HG03108 (cell line): ENCODE measurements around the gene SYT15B.
"Not testable (repeated sequence)": the region's sequence is repeated elsewhere in the genome, so short reads cannot be mapped to it uniquely, and the experiment has no call there.

Source experiments
- ATAC-seq: cut with Tn5 transposase; IDR thresholded peaks from one replicate; pipeline ENCODE4 v1.9.1; 2021; ENCODE audit warnings: moderate library complexity; ENCODE audit not compliant: unreplicated experiment

Gene SYT15B

GRCh38 chr10:47730911-47731310 is 32.5 kb downstream of the SYT15B start:
- ATAC-seq = not testable (repeated sequence)

- not testable (repeated sequence) for ATAC-seq
Measured at GRCh38 chr10:47725740-47726139, 37.7 kb downstream of the SYT15B start.

- not testable (repeated sequence) for ATAC-seq
Measured at GRCh38 chr10:47725047-47725446, 38.3 kb downstream of the SYT15B start.

- not testable (repeated sequence) for ATAC-seq
Measured at GRCh38 chr10:47724119-47724518, 39.3 kb downstream of the SYT15B start.

- not testable (repeated sequence) for ATAC-seq
Measured at GRCh38 chr10:47723362-47723761, 40.0 kb downstream of the SYT15B start.

- ATAC-seq = not testable (repeated sequence)
Measured at GRCh38 chr10:47717011-47717769, 46.2 kb downstream of the SYT15B start.
